ENCODE data around the gene SLCO2B1.

GRCh38 chr11:75244052-75244814 is 93.3 kb downstream of the SLCO2B1 start:
- TF ChIP-seq POLR2A (IDR thresholded peaks at IDR 0.05) = no peak
- no peak for TF ChIP-seq CTCF (IDR thresholded peaks at IDR 0.05)

All from heart left ventricle (tissue), 13 donors.